ENCODE data around the gene GPC5.

The GPC5 gene

GRCh38 chr13:91593456-91593855, 195.0 kb downstream of the GPC5 start:
- DNase-seq (ENCODE audit: low spot score): no peak

GRCh38 chr13:91594061-91594460, 195.6 kb downstream of the GPC5 start:
- no peak for DNase-seq (ENCODE audit: low spot score)

- DNase-seq (ENCODE audit: low spot score): no peak
Measured at GRCh38 chr13:91595677-91596076, 197.3 kb downstream of the GPC5 start.

GRCh38 chr13:91596842-91597241, 198.4 kb downstream of the GPC5 start:
- DNase-seq (ENCODE audit: low spot score): no peak

GRCh38 chr13:91598655-91599054, 200.2 kb downstream of the GPC5 start:
- no peak for DNase-seq (ENCODE audit: low spot score)

- no peak for DNase-seq (ENCODE audit: low spot score)
Measured at GRCh38 chr13:91601273-91601672, 202.9 kb downstream of the GPC5 start.

- DNase-seq (ENCODE audit: low spot score): no peak
Measured at GRCh38 chr13:91601807-91602206, 203.4 kb downstream of the GPC5 start.

- DNase-seq (ENCODE audit: low spot score): no peak
Measured at GRCh38 chr13:91609353-91609752, 210.9 kb downstream of the GPC5 start.

GRCh38 chr13:91618315-91618714, 219.9 kb downstream of the GPC5 start:
- DNase-seq (ENCODE audit: low spot score): no peak

- no peak for DNase-seq (ENCODE audit: low spot score)
Measured at GRCh38 chr13:91620670-91621141, 222.3 kb downstream of the GPC5 start.

- no peak for DNase-seq (ENCODE audit: low spot score)
Measured at GRCh38 chr13:91621161-91621560, 222.7 kb downstream of the GPC5 start.

- no peak for DNase-seq (ENCODE audit: low spot score)
Measured at GRCh38 chr13:91621963-91622362, 223.5 kb downstream of the GPC5 start.

GRCh38 chr13:91622778-91623550, 224.5 kb downstream of the GPC5 start:
- DNase-seq (ENCODE audit: low spot score): no peak

GRCh38 chr13:91627952-91628739, 229.7 kb downstream of the GPC5 start:
- DNase-seq (ENCODE audit: low spot score): no peak

GRCh38 chr13:91630946-91631345, 232.5 kb downstream of the GPC5 start:
- DNase-seq (ENCODE audit: low spot score): no peak

GRCh38 chr13:91632086-91632485, 233.7 kb downstream of the GPC5 start:
- no peak for DNase-seq (ENCODE audit: low spot score)

GRCh38 chr13:91639330-91639729, 240.9 kb downstream of the GPC5 start:
- DNase-seq (ENCODE audit: low spot score): no peak

- no peak for DNase-seq (ENCODE audit: low spot score)
Measured at GRCh38 chr13:91643394-91643793, 245.0 kb downstream of the GPC5 start.

- no peak for DNase-seq (ENCODE audit: low spot score)
Measured at GRCh38 chr13:91644806-91645205, 246.4 kb downstream of the GPC5 start.

GRCh38 chr13:91647361-91647990, 249.1 kb downstream of the GPC5 start:
- peak; percentile 1 for DNase-seq (ENCODE audit: low spot score)

GRCh38 chr13:91648012-91648411, 249.6 kb downstream of the GPC5 start:
- DNase-seq (ENCODE audit: low spot score): no peak

- DNase-seq (ENCODE audit: low spot score): no peak
Measured at GRCh38 chr13:91649456-91649855, 251.0 kb downstream of the GPC5 start.
